C1 segment of cervical spinal cord (tissue), 14 donors: ENCODE measurements around the gene SSX2IP.
A peak's percentile ranks its signal among the peaks of the same experiment; 100 is the strongest.
"Not testable (repeated sequence)": the region's sequence is repeated elsewhere in the genome, so short reads cannot be mapped to it uniquely, and the experiment has no call there.

Experiments used
- DNase-seq, 14 donors: peaks; one replicate each; lab custom pipeline; 2025; lab: John Stamatoyannopoulos, UW

The SSX2IP gene

DNA sequence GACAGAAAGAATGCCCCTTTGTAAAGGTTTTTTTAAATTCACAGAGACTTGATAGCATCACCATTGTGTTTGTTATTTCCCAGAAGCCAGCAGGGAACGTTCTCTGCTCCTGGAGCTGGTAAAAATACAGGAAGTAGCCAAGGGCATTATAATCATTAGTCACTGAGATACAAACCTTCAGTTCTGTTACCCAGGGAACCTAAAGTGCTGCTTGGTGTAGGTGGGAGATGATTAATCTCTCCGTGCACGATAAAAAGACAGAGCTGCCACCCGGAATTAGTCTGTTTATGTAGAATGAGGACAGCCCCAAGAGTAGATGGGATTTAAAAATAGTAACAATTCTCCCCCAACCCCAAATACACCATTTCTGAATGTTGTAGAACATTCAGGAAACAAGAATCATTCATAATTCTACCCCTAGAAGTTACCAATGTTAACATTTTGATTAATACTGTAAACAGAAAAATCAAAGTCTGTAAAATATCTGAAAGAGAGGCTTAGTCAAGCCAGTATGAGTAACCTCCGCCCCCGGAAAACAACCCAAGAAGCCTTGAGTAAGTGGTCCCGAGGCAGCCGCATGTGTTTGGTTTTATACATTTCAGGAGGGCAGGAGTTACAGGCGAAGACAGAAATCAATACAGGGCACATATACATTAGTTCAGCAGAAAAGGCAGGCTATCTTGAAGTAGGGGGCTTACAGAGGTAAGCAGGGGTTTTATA, 70.7 kb downstream of the SSX2IP start:
- peak in 7 of 14 donors; percentile 1 to 39 (median 22) for DNase-seq

DNA sequence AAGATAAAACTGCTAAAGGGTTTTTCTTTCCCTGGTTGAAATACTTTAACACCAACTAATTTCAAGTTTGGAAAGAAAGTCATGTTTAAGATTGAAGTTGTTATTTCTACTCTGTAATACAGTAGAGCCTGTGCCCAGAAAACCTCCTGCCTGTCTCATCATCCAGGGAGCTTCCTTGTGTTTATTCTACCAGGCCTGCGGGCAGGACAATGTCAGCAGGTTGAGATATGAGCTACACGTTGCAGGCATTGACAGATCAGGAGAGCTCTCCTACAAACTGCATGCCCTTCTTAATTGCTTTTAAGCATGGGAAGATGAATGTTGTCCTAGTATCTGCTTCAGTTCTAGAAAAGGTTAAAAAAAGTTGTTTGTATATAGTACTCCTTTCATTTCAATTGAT, 72.9 kb downstream of the SSX2IP start:
- no peak for DNase-seq

DNA sequence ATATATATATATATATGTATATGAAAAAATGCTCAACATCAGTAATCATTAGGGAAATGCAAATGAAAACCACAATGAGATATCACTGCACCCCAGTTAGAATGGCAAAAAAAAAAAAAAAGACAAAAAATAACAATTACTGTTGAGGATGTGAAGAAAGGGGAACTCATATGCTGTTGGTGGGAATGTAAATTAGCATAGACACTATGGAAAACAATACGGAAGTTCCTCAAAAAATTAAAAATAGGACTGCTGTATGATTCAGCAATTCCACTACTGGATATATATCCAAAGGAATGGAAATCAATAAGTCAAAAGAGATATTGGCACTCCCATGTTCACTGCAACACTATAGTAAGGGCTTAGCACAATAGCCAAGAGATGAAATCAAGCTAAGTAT, 74.5 kb downstream of the SSX2IP start:
- no peak for DNase-seq

DNA sequence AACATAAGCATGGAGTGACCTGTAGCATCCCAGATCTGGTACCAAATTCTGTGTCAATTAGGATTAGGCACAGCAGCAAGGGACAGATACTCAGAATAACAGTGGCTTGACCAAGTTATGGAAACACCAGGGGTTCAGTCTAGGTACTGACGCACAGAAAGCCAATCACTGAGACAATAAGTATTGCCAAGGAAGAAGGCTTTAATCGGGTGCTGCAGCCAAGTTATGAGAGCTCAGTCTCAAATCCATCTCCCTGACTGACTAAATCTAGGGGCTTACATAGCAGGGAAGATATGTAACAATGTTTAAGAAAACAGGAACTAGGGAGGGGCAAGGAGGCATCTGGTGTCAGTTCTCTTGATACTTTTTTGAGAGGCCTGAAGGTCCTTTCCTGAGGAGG, 76.4 kb downstream of the SSX2IP start:
- no peak for DNase-seq

DNA sequence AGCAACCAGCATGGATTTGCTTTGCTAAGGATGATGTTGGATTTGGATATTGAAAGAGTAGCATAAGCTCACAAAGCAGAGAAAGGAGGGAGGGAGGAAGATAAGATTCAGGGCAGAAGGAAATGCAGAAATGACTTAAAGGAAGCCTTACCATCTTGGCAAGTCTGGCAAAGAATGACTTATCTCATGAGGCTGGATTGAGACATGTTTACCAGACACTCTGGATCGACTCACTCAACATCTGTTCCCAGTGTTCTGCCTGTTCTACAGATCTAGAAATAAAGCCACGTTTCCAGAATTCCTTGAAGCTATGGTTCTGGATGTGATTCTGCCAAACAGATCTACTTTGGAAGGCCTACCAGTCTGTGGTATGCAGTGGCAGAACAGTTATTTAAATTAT, 77.2 kb downstream of the SSX2IP start:
- no peak for DNase-seq

DNA sequence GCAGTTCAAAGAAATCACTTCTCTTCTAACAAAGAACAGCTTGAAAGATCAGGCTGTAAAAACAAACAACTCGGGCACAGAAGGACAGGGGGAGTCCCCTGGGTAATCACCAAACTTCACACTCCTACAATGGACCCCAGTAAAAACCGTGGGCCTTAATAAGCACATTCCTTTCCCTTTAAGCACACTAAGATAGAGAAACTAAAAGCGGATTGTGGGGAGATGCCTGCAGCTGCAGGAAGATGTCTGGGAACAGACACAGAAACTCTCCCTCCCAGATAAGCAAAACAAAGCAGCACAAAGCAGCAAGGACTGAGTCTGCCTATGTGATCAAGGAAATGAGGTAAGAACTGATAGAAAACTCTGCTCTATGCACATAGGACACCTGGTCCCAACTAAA, 78.5 kb downstream of the SSX2IP start:
- DNase-seq, result no peak

DNA sequence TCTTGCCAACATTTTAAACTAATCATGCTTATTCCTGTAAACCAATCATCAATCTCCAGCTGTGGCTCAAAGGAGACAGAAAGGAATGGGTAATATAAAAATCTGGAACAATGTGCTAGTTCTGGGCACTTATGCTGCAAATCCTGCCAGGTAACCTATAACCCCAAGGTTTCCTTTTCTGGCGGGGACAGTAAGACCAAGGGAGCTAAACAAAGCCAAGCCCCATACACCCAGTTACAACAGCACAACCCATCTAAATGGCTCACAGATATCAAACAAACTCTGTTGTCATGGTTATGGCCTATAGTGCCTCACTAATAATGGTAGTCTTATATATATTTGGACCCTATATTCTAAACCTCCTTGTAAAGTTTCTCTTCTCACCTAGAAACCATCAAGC, 79.2 kb downstream of the SSX2IP start:
- DNase-seq, result no peak

DNA sequence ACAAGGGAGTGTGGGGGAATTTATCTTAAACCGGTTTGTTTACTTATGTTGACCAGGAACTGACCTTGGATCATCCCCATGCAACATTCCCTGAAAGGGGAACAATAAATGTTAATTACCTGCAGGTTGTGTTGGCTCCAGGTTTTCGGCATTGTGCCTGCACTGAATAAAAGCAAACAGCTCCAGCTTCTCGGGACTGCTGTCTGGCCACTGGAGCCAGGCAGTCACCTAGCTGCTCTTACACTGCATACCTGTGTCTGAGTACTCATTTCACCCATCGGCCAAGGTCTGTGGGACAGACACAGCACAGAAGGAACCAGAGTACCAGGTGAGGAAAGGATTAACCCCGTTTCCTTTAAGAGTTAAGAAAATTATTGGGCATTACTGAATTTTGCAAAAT, 83.3 kb downstream of the SSX2IP start:
- DNase-seq, result no peak

DNA sequence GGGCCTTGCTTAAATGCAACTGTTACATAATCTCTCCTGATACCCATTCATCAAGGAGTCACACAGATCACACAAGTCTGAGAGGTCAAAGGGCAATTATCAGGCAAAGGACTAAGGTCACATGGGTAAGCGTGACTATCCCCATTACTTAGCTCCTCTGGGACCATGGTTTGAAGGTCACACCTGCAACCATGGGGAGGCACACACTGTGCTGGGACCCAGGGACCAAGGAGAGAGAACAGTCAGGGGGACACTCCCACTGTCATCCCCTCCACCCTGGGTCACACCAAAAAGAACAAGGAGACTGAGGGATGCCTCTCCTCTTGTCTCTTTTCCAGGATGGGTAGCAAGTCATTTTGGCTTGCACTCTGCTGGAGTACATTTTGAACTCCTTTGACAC, 85.1 kb downstream of the SSX2IP start:
- no peak for DNase-seq

DNA sequence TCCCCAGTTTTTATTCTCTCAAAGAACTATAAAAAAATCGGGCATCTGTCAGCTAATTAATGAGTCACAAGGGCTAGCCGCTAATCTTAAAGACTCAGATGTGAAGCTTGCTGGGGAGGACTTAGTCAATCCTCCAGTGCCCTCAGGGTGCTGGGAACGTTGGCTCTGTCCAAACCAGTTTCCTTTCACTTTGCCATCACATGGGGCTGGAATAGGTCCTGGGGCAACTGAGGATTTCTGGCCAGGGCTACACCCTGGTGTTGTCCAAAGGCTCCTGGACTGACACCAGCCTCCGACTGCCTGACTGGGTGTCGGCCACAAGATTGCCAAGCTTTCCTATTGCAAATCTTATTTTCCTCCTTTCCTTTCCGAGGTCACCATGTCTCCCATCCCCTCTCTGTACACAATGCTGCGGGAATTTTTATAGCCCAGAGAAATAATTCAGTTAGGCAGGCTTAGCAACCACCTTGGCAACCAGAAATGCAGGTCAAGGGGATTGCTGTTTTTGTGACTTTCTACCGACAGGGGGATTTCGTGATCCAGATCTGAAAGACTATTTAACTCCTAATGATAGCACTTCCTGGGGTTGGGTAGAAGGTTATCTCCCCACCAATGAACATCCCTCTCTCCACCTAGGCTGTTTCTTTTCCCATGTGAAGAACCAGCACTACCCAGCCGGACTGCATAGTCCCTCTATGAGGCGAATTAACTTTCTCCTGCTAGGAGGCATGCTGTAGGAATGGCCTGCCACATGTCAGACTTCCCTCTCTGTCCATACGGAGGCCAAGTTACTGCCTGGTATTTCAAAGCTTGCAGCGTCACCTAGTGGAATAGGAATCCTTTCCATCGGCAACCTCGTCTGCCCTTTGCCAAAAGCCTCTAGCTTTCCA, 86.1 kb downstream of the SSX2IP start:
- peak in 1 of 14 donors; percentile 30 for DNase-seq

DNA sequence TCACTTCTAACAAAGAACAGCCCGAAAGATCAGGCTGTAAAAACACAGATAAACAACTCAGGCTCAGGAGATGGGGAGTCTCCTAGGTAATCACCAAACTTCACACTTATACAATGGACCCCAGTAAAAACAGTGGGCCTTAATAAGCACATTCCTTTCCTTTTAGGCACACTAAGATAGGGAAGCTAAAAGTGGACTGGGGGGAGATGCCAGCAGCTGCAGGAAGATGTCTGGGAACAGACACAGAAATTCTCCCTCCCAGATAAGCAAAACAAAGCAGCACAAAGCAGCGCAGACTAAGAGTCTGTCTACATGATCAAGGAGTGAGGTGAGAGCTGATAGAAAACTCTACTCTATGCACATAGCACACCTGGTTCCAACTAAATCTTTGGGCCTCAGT, 87.0 kb downstream of the SSX2IP start:
- no peak for DNase-seq

DNA sequence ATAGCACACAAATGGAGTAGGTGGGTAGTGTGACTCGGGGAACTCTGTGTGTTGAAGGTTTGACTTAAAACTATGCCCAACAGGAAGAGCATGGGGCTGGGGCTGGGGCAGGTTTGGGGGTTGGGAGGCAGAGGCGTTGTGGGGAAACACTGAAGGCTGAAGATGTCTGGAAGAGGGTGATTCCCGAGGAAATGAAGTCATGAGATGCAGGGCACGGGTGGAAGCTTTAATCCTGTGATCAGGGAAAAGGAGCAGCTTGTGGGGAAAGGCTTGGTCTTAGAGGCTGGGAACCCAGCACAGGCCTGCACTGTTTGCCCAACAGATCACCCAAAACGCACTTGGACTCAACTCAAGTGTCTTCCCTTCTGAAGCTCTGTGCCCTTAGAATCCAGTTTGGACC, 89.5 kb downstream of the SSX2IP start:
- DNase-seq, result no peak

DNA sequence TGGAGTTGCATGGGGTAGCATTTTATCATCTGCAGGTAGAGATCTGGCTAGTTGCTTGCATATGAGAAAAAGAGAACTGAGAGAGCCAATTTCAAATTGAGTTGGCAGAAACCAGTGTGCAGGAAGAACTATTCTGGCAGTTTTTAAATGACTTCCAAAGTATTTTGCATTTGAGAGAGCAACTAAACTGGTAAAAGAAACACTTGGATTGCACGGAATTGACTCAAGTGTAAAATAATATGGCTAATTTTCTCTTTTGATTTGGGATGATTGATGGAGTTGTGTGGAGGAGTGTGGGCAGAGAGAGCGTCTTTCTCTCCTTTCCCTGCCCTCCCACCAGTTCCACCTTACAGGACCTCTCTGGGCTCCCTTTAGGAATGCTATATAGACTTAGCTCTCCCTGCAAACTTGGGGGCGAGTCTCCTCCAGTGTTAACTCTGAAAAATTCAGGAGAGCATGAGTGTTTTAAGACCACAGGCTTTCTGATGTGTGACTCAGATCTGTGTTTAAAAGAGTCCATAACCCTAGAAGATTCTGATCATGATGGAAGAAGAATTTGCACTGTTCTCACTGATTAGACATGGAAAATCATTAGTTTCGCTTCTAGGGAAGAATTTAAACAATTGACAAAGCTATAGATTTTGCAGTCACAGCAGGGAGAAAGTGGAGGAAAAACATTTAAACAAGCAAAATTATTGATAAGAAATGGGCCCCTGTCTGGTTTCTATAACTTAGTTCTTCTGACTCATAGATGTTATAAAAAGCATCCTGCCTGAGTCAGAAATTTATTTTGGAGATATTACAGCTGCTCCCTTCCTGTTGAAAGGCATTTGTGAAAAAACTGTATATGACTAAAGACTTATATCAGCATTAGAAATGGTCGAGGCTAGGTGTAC, 91.2 kb downstream of the SSX2IP start:
- no peak for DNase-seq

DNA sequence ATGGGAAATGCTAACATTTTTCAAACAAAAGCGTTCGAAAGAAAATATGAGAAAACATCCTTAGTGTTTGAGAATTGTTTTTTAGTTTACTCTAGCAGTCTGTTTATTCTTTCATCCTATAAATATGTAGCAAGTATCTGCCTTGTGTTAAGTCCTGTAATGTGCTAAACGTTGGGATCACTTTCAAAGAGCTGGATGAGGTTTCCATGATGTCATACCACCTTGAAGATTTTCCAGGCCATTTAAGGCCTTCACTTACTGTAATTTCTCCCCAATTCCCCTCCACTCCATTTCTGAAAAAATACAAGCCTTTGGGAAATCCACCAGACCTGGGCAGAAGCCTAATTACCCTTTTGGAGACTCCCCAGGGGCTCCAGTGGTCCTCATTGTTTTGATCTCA, 91.8 kb downstream of the SSX2IP start:
- DNase-seq, result no peak

DNA sequence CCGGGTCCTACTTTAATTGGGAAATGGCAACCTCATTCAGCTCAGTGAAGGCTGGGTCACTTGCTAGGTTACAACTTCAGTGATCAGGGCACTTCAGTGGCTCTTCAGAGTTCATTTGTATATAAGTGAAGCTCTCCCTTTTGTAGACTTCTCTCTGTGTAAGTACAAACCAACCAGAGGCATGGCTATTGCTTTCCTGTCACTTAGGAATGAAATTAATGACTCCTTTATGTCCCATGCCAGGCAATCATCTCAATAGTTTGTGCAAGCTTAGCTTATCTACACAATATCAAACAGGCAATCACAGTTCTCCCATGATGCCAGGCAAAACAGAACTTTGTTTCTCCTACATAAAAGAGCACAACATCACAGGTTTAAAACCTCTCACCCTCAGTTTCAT, 93.2 kb downstream of the SSX2IP start:
- DNase-seq, result no peak

DNA sequence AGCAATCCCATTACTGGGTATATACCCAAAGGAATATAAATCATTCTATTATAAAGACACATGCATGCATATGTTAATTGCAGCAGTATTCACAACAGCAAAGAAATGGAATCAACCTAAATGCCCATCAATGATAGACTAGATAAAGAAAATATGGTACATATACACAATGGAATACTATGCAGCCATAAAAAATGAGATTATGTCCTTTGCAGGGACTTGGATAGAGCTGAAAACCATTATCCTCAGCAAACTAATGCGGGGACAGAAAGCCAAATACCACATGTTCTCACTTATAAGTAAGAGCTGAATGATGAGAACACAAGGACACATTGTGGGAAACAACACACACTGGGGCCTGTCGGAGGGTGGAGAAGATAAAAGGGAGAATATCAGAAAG, 95.3 kb downstream of the SSX2IP start:
- DNase-seq, result not testable (repeated sequence)
